Right kidney (tissue), 9 donors: Measurements from ENCODE around the gene EPYC.

ENCODE experiments used
- DNase-seq: peaks from one replicate; pipeline ENCODE4 v3.0.0-alpha.2; 2016
- long read RNA-seq, 8 donors: transcript quantifications; one replicate each; lab custom pipeline, GENCODE V29; 2026

The EPYC gene
- long read RNA-seq, donor 1 = 0 reads
- long read RNA-seq, donor 2 = 0 reads
- long read RNA-seq, donor 3 = 0 reads
- long read RNA-seq, donor 4 = 0 reads
- long read RNA-seq, donor 5 = 0 reads
- long read RNA-seq, donor 6 = 0 reads
- long read RNA-seq, donor 7 = 0 reads
- long read RNA-seq, donor 8 = 0 reads

- no peak for DNase-seq
Observed at GRCh38 chr12:91004872-91005271, at the start of gene EPYC. EPYC (minus strand) TSS chr12:91004972; CDS start chr12:91002565, 2,407 bp downstream.

- no peak for DNase-seq
Observed at GRCh38 chr12:91053951-91054715, 49.4 kb upstream of the EPYC start.

- no peak for DNase-seq
Observed at GRCh38 chr12:91052026-91052425, 47.3 kb upstream of the EPYC start.

- no peak for DNase-seq
Observed at GRCh38 chr12:91044586-91044985, 39.8 kb upstream of the EPYC start.

- no peak for DNase-seq
Observed at GRCh38 chr12:91043408-91043807, 38.6 kb upstream of the EPYC start.

- DNase-seq = no peak
Observed at GRCh38 chr12:91040096-91040755, 35.5 kb upstream of the EPYC start.

- DNase-seq = no peak
Observed at GRCh38 chr12:91037276-91037675, 32.5 kb upstream of the EPYC start.

- DNase-seq = no peak
Observed at GRCh38 chr12:91033251-91033650, 28.5 kb upstream of the EPYC start.

GRCh38 chr12:91023326-91024004 is 18.7 kb upstream of the EPYC start:
- no peak for DNase-seq

GRCh38 chr12:91021076-91021475 is 16.3 kb upstream of the EPYC start:
- no peak for DNase-seq

GRCh38 chr12:91019455-91019854 is 14.7 kb upstream of the EPYC start:
- DNase-seq = no peak

- DNase-seq = no peak
Observed at GRCh38 chr12:91017511-91018263, 12.9 kb upstream of the EPYC start.

- DNase-seq = no peak
Observed at GRCh38 chr12:91017043-91017442, 12.3 kb upstream of the EPYC start.

GRCh38 chr12:91009319-91009950 is 4.7 kb upstream of the EPYC start:
- no peak for DNase-seq

GRCh38 chr12:91007531-91008290 is 2.9 kb upstream of the EPYC start:
- DNase-seq = no peak

GRCh38 chr12:91003737-91004136 is 1.0 kb downstream of the EPYC start:
- DNase-seq = no peak

GRCh38 chr12:91001306-91001705 is 3.5 kb downstream of the EPYC start:
- DNase-seq = no peak

- no peak for DNase-seq
Observed at GRCh38 chr12:90999966-91000365, 4.8 kb downstream of the EPYC start.

- no peak for DNase-seq
Observed at GRCh38 chr12:90999527-90999926, 5.2 kb downstream of the EPYC start.

GRCh38 chr12:90995010-90995409 is 9.8 kb downstream of the EPYC start:
- no peak for DNase-seq

GRCh38 chr12:90991952-90992465 is 12.8 kb downstream of the EPYC start:
- DNase-seq = no peak
